Fibroblast of upper back skin (primary cell): Measurements from ENCODE around the gene NBPF3.
"Not testable (repeated sequence)": the region's sequence is repeated elsewhere in the genome, so short reads cannot be mapped to it uniquely, and the experiment has no call there.

ENCODE experiments used
- DNase-seq: peaks from one replicate; pipeline ENCODE4 v3.0.0-alpha.2; 2013

Gene NBPF3

GRCh38 chr1:21439721-21440629 lies at the start of gene NBPF3:
NBPF3 (plus strand) TSS chr1:21440137; CDS start chr1:21445087, 4,950 bp downstream.
- peak; percentile 73 for DNase-seq

DNA sequence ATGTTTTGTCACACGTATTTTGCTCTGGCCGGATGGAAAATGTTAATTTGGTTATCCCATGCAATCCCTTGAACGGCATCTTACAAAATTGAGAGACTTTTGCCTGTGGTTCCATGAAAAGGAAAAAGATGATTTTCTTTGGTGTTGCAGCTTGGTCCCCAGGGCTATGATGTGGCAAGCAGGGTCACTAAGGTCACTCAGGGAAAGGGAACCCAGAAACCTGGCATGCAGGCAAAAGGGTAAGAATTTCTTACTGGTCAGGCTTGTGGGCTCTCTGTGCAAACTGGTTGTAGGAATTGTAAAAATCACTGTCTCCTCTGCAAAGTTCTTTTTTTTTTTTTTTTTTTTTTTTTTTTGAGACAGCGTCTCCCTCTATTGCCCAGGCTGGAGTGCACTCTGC lies 48.4 kb upstream of the NBPF3 start:
- no peak for DNase-seq

DNA sequence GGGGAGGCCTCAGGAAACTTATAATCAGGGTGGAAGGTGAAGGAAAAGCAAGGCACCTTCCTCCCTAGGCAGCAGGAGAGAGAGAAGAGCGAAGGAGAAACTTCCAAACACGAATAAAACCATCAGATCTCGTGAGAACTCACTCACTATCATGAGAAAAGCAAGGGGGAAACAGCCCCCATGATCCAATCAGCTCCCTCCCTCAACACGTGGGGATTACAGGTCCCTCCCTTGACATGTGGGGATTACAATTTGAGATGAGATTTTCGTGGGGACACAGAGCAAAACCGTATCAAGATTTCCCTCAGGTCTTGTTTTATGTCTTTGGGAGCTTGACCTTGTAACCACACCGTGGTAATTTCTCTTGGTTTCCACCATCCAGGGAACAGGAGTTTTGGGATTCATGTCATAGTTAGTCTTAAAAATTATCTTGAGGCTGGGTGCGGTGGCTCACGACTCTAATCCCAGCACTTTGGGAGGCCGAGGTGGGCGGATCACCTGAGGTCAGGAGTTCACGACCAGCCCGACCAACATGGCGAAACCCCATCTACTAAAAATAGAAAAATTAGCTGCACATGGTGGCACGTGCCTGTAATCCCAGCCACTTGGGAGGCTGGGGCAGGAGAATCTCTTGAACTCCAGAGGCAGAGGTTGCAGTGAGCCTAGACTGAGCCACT lies 47.2 kb upstream of the NBPF3 start:
- no peak for DNase-seq

DNA sequence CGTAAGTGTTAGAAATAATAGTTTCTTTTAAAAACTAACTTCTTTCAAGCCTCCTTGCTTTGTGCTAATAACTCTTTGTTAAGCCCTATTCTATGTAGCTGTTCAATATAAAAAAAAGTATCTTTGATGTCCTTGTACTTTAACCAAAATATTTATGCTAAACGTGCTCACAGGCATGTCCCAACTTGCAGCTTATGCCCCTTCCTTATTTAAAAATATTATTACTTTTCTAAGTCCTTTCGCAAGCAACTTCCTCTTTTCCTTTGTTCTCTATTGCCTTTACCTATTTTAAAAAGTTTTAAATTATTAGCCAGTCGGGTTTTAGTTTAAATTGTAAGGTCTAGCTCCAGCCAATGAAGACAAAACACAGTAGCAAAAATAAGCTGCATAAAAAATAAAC lies 43.4 kb upstream of the NBPF3 start:
- DNase-seq, result no peak

DNA sequence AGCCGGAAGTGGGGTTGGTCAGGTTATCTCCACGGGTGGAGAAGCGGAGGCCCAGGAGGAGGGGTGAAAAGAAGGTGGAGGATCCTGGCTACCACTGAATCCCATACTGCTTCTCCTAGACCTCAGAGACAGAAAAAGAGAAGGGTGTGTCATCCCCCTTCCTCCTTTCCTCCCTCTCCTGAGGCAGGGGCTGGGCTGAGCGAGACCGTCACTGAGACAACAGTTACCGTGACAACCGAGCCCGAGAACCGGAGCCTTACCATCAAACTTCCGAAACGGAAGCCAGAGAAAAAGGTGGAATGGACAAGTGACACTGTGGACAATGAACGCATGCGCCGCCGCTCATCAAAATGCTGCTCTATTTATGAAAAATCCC lies 42.1 kb upstream of the NBPF3 start:
- DNase-seq, result no peak

DNA sequence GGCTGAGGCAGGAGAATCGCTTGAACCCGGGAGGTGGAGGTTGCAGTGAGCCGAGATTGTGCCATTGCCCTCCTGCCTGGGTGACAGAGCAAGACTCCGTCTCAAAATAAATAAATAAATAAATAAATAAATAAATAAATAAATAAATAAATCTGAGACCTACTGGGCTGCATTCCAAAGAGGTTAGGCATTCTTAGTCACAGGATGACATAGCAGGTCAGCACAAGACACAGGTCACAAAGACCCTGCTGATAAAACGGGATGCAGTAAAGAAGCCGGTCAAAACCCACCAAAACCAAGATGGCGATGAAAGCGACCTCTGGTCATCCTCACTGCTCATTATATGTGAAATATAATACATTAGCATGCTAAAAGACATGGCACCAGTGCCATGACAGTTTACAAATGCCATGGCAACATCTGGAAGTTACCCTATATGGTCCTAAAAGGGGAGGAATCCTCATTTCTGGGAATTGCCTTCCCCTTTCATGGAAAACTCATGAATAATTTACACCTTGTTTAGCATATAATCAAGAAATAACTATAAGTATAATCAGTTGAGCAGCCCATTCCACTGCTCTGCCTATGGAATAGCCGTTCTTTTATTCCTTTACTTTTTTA lies 38.1 kb upstream of the NBPF3 start:
- not testable (repeated sequence) for DNase-seq

DNA sequence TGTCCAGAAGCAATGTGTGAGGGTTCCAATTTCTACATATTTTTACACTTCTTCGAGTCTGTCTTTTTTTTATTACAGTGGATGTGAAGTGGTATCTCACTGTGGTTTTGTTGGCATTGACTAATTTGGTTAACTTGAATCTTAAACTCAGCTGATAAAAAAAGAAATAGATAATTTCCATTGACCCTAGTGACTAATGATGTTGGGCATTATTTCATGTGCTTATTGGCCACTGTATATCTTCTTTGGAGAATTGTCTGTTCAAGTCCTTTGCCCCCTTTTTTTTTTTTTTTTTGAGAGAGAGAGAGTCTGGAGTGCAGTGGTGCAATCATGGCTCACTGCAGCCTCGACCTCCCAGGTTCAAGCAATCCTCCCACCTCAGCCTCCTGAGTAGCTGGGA lies 33.3 kb upstream of the NBPF3 start:
- no peak for DNase-seq

GRCh38 chr1:21409897-21410296 lies 30.0 kb upstream of the NBPF3 start:
- not testable (repeated sequence) for DNase-seq

DNA sequence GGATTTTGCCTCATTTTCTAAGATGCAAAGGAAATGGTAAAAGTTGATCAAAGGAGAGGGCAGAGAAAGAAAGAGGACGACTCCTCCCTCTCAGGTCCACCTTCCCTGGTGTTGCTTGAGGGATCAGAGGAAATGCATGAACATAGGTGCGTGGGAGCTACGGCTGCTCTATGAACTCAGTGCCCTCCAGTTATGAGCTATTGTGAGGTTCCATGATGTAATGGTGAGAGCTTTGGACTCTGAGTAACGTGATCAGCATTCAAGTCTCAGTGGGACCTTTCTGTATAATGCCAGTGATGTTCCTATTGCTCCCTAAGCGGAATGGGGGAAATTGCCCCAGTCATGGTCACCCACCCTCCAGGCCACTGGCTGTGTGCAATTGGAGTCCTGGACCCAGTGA lies 25.9 kb upstream of the NBPF3 start:
- DNase-seq, result no peak

- not testable (repeated sequence) for DNase-seq
These were observed 19.6 kb upstream of the NBPF3 start for GRCh38 chr1:21420378-21420777.

GRCh38 chr1:21421307-21421706 lies 18.6 kb upstream of the NBPF3 start:
- not testable (repeated sequence) for DNase-seq

- not testable (repeated sequence) for DNase-seq
These were observed 12.0 kb upstream of the NBPF3 start for GRCh38 chr1:21427798-21428480.

DNA sequence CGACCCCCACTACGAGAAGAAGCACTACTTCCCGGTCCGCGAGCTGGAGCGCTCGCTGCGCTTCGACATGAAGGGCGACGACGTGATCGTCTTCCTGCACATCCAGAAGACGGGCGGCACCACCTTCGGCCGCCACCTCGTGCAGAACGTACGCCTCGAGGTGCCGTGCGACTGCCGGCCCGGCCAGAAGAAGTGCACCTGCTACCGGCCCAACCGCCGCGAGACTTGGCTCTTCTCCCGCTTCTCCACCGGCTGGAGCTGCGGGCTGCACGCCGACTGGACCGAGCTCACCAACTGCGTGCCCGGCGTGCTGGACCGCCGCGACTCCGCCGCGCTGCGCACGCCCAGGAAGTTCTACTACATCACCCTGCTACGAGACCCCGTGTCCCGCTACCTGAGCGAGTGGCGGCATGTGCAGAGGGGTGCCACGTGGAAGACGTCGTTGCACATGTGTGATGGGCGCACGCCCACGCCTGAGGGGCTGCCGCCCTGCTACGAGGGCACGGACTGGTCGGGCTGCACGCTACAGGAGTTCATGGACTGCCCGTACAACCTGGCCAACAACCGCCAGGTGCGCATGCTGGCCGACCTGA lies 11.4 kb upstream of the NBPF3 start:
- not testable (repeated sequence) for DNase-seq

GRCh38 chr1:21429210-21429609 lies 10.7 kb upstream of the NBPF3 start:
- not testable (repeated sequence) for DNase-seq

- DNase-seq, result not testable (repeated sequence)
These were observed 9.1 kb upstream of the NBPF3 start for GRCh38 chr1:21430875-21431274.

GRCh38 chr1:21434394-21434793 lies 5.5 kb upstream of the NBPF3 start:
- no peak for DNase-seq

GRCh38 chr1:21435646-21436487 lies 4.1 kb upstream of the NBPF3 start:
- no peak for DNase-seq

- no peak for DNase-seq
These were observed 3.2 kb upstream of the NBPF3 start for GRCh38 chr1:21436488-21437340.

DNA sequence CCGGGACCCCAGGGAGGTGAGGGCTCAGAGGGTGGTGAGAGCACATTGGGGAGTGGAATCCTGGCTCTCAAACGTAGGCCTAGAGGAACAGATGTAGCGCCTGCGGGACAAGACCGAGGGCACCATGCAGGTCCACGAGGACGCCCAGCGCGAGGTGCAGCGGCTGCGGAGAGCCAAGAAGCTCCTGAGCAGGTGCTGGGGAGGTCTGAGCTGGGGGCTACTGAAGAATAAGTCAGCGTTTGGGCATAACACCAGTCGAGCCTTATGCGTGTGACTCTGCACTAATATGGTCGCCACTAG lies 2.6 kb upstream of the NBPF3 start:
- no peak for DNase-seq

GRCh38 chr1:21438646-21439312 lies 1.2 kb upstream of the NBPF3 start:
- DNase-seq, result not testable (repeated sequence)
